ENCODE results near the gene CDH4. TPM values are rescaled to one million over a fixed set of nuclear protein-coding genes. Genes with fewer than 3 reads are reported as not detected.

CDH4 gene
- polyA plus RNA-seq, 6 donors from 2014 or later: not detected

- ATAC-seq (ENCODE audit: low read depth in 2 of 2): no peak
These were observed 64.3 kb downstream of the CDH4 start for GRCh38 chr20:61316346-61316745.

GRCh38 chr20:61317966-61318530 is 66.0 kb downstream of the CDH4 start:
- no peak overlapping the region for H3K27ac Mint-ChIP-seq
- ATAC-seq (ENCODE audit: low read depth in 2 of 2) (no peak), DNase-seq (no peak)
- no peaks in the 10 kb centered on the region for H3K27me3 Mint-ChIP-seq
- no peaks in the 10 kb centered on the region for H3K36me3 Mint-ChIP-seq
- H3K4me3 Mint-ChIP-seq: no peak overlapping the region
- H3K9me3 Mint-ChIP-seq: peaks cover 0 to 6% (median 0%) of the 10 kb centered on the region in 7 donors
- H3K4me1 Mint-ChIP-seq: no peaks in the 10 kb centered on the region

More at GRCh38 chr20:61316346-61316745, 64.3 kb downstream of the CDH4 start:
- H3K9me3 Mint-ChIP-seq: peaks cover 0 to 9% (median 1%) of the 10 kb centered on the region in 7 donors
- H3K36me3 Mint-ChIP-seq: no peaks in the 10 kb centered on the region
- no peaks in the 10 kb centered on the region for H3K27me3 Mint-ChIP-seq
- H3K4me1 Mint-ChIP-seq: no peaks in the 10 kb centered on the region
- no peak overlapping the region for H3K27ac Mint-ChIP-seq
- no peak overlapping the region for H3K4me3 Mint-ChIP-seq
- DNase-seq: no peak

GRCh38 chr20:61320691-61321425 is 68.8 kb downstream of the CDH4 start:
- Mint-ChIP-seq H3K4me3 (no peak overlapping the region), H3K27me3 (no peaks in the 10 kb centered on the region), H3K36me3 (no peaks in the 10 kb centered on the region), H3K27ac (peak overlapping the region in 2 of 6 donors; percentile 22 to 53), H3K4me1 (no peaks in the 10 kb centered on the region), H3K9me3 (peaks cover 0 to 6% (median 0%) of the 10 kb centered on the region in 7 donors)
- ATAC-seq (ENCODE audit: low read depth in 2 of 2) (no peak), DNase-seq (no peak)

- Mint-ChIP-seq H3K27ac (no peak overlapping the region), H3K36me3 (no peaks in the 10 kb centered on the region), H3K4me3 (no peak overlapping the region), H3K9me3 (peaks cover 0 to 6% (median 0%) of the 10 kb centered on the region in 7 donors), H3K27me3 (no peaks in the 10 kb centered on the region), H3K4me1 (no peaks in the 10 kb centered on the region)
- DNase-seq (no peak), ATAC-seq (ENCODE audit: low read depth in 2 of 2) (no peak)
These were observed 69.4 kb downstream of the CDH4 start for GRCh38 chr20:61321481-61321880.

- Mint-ChIP-seq H3K36me3 (no peaks in the 10 kb centered on the region), H3K9me3 (peaks cover 0 to 4% (median 0%) of the 10 kb centered on the region in 7 donors), H3K4me1 (no peaks in the 10 kb centered on the region), H3K27ac (no peak overlapping the region), H3K4me3 (no peak overlapping the region), H3K27me3 (no peaks in the 10 kb centered on the region)
- ATAC-seq (ENCODE audit: low read depth in 2 of 2) (no peak), DNase-seq (no peak)
These were observed 70.2 kb downstream of the CDH4 start for GRCh38 chr20:61322151-61322865.

GRCh38 chr20:61324906-61325305 is 72.8 kb downstream of the CDH4 start:
- peaks cover 0 to 3% (median 1%) of the 10 kb centered on the region in 7 donors for H3K9me3 Mint-ChIP-seq
- no peaks in the 10 kb centered on the region for H3K36me3 Mint-ChIP-seq
- DNase-seq (no peak), ATAC-seq (ENCODE audit: low read depth in 2 of 2) (no peak)
- H3K4me1 Mint-ChIP-seq: no peaks in the 10 kb centered on the region
- no peaks in the 10 kb centered on the region for H3K27me3 Mint-ChIP-seq
- no peak overlapping the region for H3K4me3 Mint-ChIP-seq
- H3K27ac Mint-ChIP-seq: peak overlapping the region in 1 of 6 donors; percentile 21

GRCh38 chr20:61325718-61326117 is 73.7 kb downstream of the CDH4 start:
- Mint-ChIP-seq H3K9me3 (peaks cover 0 to 3% (median 0%) of the 10 kb centered on the region in 7 donors), H3K4me3 (no peak overlapping the region), H3K36me3 (no peaks in the 10 kb centered on the region), H3K27me3 (no peaks in the 10 kb centered on the region), H3K4me1 (no peaks in the 10 kb centered on the region), H3K27ac (no peak overlapping the region)
- ATAC-seq (ENCODE audit: low read depth in 2 of 2) (no peak), DNase-seq (no peak)

GRCh38 chr20:61328911-61329558 is 77.0 kb downstream of the CDH4 start:
- Mint-ChIP-seq H3K9me3 (peaks cover 0 to 6% (median 0%) of the 10 kb centered on the region in 7 donors), H3K27me3 (no peaks in the 10 kb centered on the region), H3K4me1 (no peaks in the 10 kb centered on the region), H3K4me3 (no peak overlapping the region), H3K27ac (no peak overlapping the region), H3K36me3 (no peaks in the 10 kb centered on the region)
- DNase-seq (no peak), ATAC-seq (ENCODE audit: low read depth in 2 of 2) (no peak)

GRCh38 chr20:61330441-61330840 is 78.4 kb downstream of the CDH4 start:
- Mint-ChIP-seq H3K4me1 (no peaks in the 10 kb centered on the region), H3K27me3 (no peaks in the 10 kb centered on the region), H3K9me3 (peaks cover 0 to 6% (median 0%) of the 10 kb centered on the region in 7 donors), H3K4me3 (no peak overlapping the region), H3K36me3 (no peaks in the 10 kb centered on the region), H3K27ac (no peak overlapping the region)
- DNase-seq (no peak), ATAC-seq (ENCODE audit: low read depth in 2 of 2) (no peak)

- Mint-ChIP-seq H3K27me3 (no peaks in the 10 kb centered on the region), H3K27ac (no peak overlapping the region), H3K36me3 (no peaks in the 10 kb centered on the region), H3K4me1 (no peaks in the 10 kb centered on the region), H3K9me3 (peaks cover 0 to 6% (median 0%) of the 10 kb centered on the region in 7 donors), H3K4me3 (no peak overlapping the region)
- ATAC-seq (ENCODE audit: low read depth in 2 of 2) (no peak), DNase-seq (no peak)
These were observed 79.5 kb downstream of the CDH4 start for GRCh38 chr20:61331543-61331942.

- Mint-ChIP-seq H3K4me3 (no peak overlapping the region), H3K4me1 (no peaks in the 10 kb centered on the region), H3K27me3 (no peaks in the 10 kb centered on the region), H3K9me3 (peaks cover 0 to 8% (median 4%) of the 10 kb centered on the region in 7 donors), H3K27ac (no peak overlapping the region), H3K36me3 (no peaks in the 10 kb centered on the region)
- DNase-seq (no peak), ATAC-seq (ENCODE audit: low read depth in 2 of 2) (no peak)
These were observed 80.2 kb downstream of the CDH4 start for GRCh38 chr20:61332016-61332975.

GRCh38 chr20:61333484-61334108 is 81.5 kb downstream of the CDH4 start:
- no peak for DNase-seq
- no peak for ATAC-seq (ENCODE audit: low read depth in 2 of 2)
- no peak overlapping the region for H3K27ac Mint-ChIP-seq
- no peaks in the 10 kb centered on the region for H3K27me3 Mint-ChIP-seq
- H3K9me3 Mint-ChIP-seq: peaks cover 0 to 8% (median 5%) of the 10 kb centered on the region in 7 donors
- H3K4me1 Mint-ChIP-seq: no peaks in the 10 kb centered on the region
- no peaks in the 10 kb centered on the region for H3K36me3 Mint-ChIP-seq
- H3K4me3 Mint-ChIP-seq: no peak overlapping the region
